HepG2 (cell line): Measurements from ENCODE around the gene HRC. TPM values are rescaled to one million over a fixed set of nuclear protein-coding genes. Genes with fewer than 3 reads are reported as not detected.
"Not testable (repeated sequence)": the region's sequence is repeated elsewhere in the genome, so short reads cannot be mapped to it uniquely, and the experiment has no call there.

Experiments
- ATAC-seq: fragments of 200-7000 bp; cut with Tn5 transposase; 3 replicates; pipeline ENCODE4 v1.9.1; 2020; ENCODE audit warnings: mild to moderate bottlenecking, moderate library complexity
- BruUV-seq: library from RNA; stranded (reverse); fragments of 400-500 nt; replicated peaks from 2 replicates; lab custom pipeline; 2021; lab: Mats Ljungman, UMichigan
- CTCF ChIA-PET: fragments of 300-600 bp; formaldehyde crosslinking; extraction: SDS; loops from one replicate; lab custom pipeline; 2021; ENCODE audit warnings: low total read pairs, inconsistent platforms, low intra/inter-chr PET ratio; lab: Yijun Ruan, JAX
- POLR2A ChIA-PET: fragments of 350-600 bp; sonication (Branson Sonifier 250); formaldehyde crosslinking; loops from one replicate; lab custom pipeline; 2020; ENCODE audit warnings: antibody characterized with exemption, inconsistent platforms; lab: Yijun Ruan, JAX
- DNase-seq: peaks from one replicate; pipeline ENCODE4 v3.0.0-alpha.2; 2015; ENCODE audit warnings: low spot score
- FAIRE-seq: peaks from 3 replicates; lab custom pipeline; 2011; peaks lifted over from hg19 to GRCh38; lab: Jason Lieb, UNC
- H2AFZ ChIP-seq: one replicate; pipeline ENCODE4 v1.6.1; 2011; ENCODE audit warnings: low read length, inconsistent platforms
- H3K27ac ChIP-seq: fragments of 300-600 bp; 3 replicates; pipeline ENCODE4 v1.8.0; 2011; ENCODE audit warnings: mixed run types, mild to moderate bottlenecking, mixed read lengths, low read length, inconsistent platforms; ENCODE audit not compliant: insufficient read depth; ENCODE audit errors: extremely low read length
- H3K27me3 ChIP-seq, 2 experiments: fragments of 200-600 bp in 1 of 2; 2 replicates in 1 of 2; 3 replicates in 1 of 2; pipeline versions ENCODE4 v1.6.0 to v1.8.0; 2011; ENCODE audit warnings: low read length in 2 of 2, mild to moderate bottlenecking in 2 of 2, moderate library complexity in 2 of 2, inconsistent platforms in 1 of 2; ENCODE audit not compliant: insufficient read depth in 2 of 2, control insufficient read depth in 1 of 2
- H3K36me3 ChIP-seq, 2 experiments: fragments of 200-600 bp in 1 of 2; replicated peaks in 1 of 2; 2 replicates in 1 of 2; 3 replicates in 1 of 2; pipeline versions ENCODE4 v1.5.1 to v1.8.0; 2011; ENCODE audit warnings: low read length in 2 of 2, inconsistent platforms in 1 of 2; ENCODE audit not compliant: insufficient read depth in 2 of 2, control insufficient read depth in 1 of 2
- H3K4me1 ChIP-seq: 2 replicates; pipeline ENCODE4 v1.5.1; 2012; ENCODE audit warnings: low read length, inconsistent platforms; ENCODE audit not compliant: insufficient read depth
- H3K4me2 ChIP-seq: 2 replicates; pipeline ENCODE4 v1.6.0; 2011; ENCODE audit warnings: low read depth, low read length, inconsistent platforms
- H3K4me3 ChIP-seq, 3 experiments: fragments of 200-600 bp in 1 of 3; sonication (generic), shearing (Covaris generic) in 1 of 3; replicated peaks in 1 of 3; 2 replicates each; pipeline ENCODE4 v1.5.1; 2011 to 2016; ENCODE audit warnings: low read length in 3 of 3, inconsistent platforms in 2 of 3, low read depth in 2 of 3, mild to moderate bottlenecking in 2 of 3, control low read depth in 1 of 3, mixed read lengths in 1 of 3; ENCODE audit not compliant: insufficient read depth in 1 of 3
- H3K79me2 ChIP-seq: one replicate; pipeline ENCODE4 v1.6.1; 2011; ENCODE audit warnings: low read length, inconsistent platforms; ENCODE audit not compliant: insufficient read depth
- H3K9ac ChIP-seq: 2 replicates; pipeline ENCODE4 v1.6.0; 2011; ENCODE audit warnings: mild to moderate bottlenecking, low read depth, low read length, inconsistent platforms; ENCODE audit not compliant: insufficient read depth
- H3K9me3 ChIP-seq: 2 replicates; pipeline ENCODE4 v1.5.1; 2012; ENCODE audit warnings: mild to moderate bottlenecking, low read length
- H4K20me1 ChIP-seq: 2 replicates; pipeline ENCODE4 v1.6.0; 2011; ENCODE audit warnings: inconsistent platforms, mild to moderate bottlenecking, low read length, moderate library complexity; ENCODE audit not compliant: insufficient read depth
- ATM ChIP-seq: fragments of 450-650 bp; IDR thresholded peaks from 2 replicates; pipeline ENCODE4 v1.7.1; 2017; ENCODE audit warnings: mild to moderate bottlenecking, borderline replicate concordance
- BATF2 ChIP-seq: sonication (generic); formaldehyde crosslinking; IDR thresholded peaks from 2 replicates; pipeline ENCODE4 v1.8.0; 2022; ENCODE audit warnings: mild to moderate bottlenecking, missing genetic modification reagents, moderate library complexity
- FOXA1 ChIP-seq, 2 experiments: fragments of 450-650 bp in 1 of 2; sonication (generic) in 1 of 2; formaldehyde crosslinking in 1 of 2; IDR thresholded peaks; 2 replicates each; pipeline versions ENCODE4 v1.4.0 to v1.6.1; 2016 to 2020; ENCODE audit warnings: missing genetic modification reagents in 1 of 2
- NPAS2 ChIP-seq: sonication (generic); formaldehyde crosslinking; IDR thresholded peaks from 2 replicates; pipeline ENCODE4 v1.8.0; 2022; ENCODE audit warnings: mild to moderate bottlenecking, missing genetic modification reagents, borderline replicate concordance
- PPARG ChIP-seq: conservative IDR thresholded peaks from 2 replicates; pipeline ENCODE4 v1.6.1; 2016; ENCODE audit warnings: missing biosample characterization, missing genetic modification reagents
- WGBS: methylation state at CpG from one replicate; pipeline ENCODE4 v1.1.6; 2017; ENCODE audit warnings: low lambda C conversion rate; 5-methylcytosine and 5-hydroxymethylcytosine counted together
- in situ Hi-C: cut with HindIII; loops from 2 replicates; pipeline ENCODE4 v1.10.0; 2017; ENCODE audit warnings: low pct_unique_long_range_greater_than_20kb; ENCODE audit not compliant: extremely low pct_ligation_motif_present
- intact Hi-C: fragments of 100-400 bp; cut with micrococcal nuclease; formaldehyde crosslinking; loops from one replicate; pipeline ENCODE4 v1.10.0; 2022; ENCODE audit not compliant: unreplicated experiment
- polyA plus RNA-seq, 8 experiments: library from polyadenylated mRNA; depleted of rRNA in 3 of 8; stranded (reverse) in 7 of 8; unstranded in 1 of 8; fragments of >200 nt; fragmentation: Illumina TruSeq in 4 of 8; extraction: Trizol in 4 of 8; gene quantifications; 2 replicates each; pipeline versions ENCODE4 v1.2.1 to v1.2.3, GENCODE V29; 2011 to 2016; ENCODE audit warnings: low read depth in 4 of 8, missing spikeins in 1 of 8, mixed read lengths in 1 of 8; ENCODE audit not compliant: insufficient read depth in 1 of 8
- total RNA-seq, 5 experiments: library from RNA; depleted of rRNA; stranded (reverse); fragments of >200 nt; fragmentation: Illumina TruSeq; extraction: Trizol; gene quantifications; 2 replicates each; pipeline ENCODE4 v1.2.3, GENCODE V29; 2016; ENCODE audit warnings: low read depth in 1 of 5

Gene HRC
- total and polyA plus RNA-seq, 2 of the 13 experiments (the other 11 are each of a cell fraction or from before 2014, with no cell fraction given): 3.6 to 15.4 TPM

DNA sequence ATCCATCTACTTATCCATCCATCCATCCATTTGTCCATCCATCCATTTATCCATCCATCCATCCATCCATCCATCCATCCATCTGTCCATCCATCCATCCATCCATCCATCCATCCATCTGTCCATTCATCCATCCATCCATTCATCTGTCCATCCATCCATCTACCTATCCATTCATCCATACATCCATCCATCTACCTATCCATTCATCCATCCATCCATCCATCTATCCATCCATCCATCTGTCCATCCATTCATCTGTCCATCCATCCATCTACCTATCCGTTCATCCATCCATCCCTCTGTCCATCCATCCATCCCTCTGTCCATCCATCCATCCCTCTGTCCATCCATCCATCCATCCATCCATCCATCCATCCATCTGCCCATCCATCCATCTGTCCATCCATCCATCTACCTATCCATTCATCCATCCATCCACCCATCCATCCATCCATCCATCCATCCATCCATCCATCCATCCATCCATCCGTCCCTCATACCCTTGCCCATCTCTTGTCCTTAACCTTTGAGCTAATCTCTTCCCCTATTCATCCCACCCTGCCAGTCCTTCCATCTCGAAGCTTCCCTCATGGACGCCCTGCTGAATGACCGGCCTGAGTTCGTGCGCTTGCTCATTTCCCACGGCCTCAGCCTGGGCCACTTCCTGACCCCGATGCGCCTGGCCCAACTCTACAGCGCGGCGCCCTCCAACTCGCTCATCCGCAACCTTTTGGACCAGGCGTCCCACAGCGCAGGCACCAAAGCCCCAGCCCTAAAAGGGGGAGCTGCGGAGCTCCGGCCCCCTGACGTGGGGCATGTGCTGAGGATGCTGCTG lies 27.0 kb upstream of the HRC start:
- CTCF ChIA-PET: not testable (repeated sequence)

DNA sequence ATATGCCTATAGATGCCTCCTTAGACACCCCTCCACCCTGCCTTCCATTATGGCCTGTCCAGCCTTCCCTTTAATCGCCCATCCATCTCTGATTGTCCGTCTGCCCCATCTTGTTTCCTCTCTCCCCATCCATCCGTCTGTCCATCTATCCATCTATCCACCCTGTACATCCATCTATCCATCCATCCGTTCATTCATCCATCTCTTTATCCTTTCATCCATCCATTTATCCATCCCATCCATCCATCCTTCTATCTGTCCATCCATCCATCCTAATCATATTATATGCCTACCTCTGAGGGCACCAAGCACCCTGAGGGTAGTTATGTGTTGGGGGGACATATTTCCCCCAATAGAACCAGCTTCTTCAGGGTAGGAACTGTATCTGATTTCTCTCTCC lies 25.5 kb upstream of the HRC start:
- intact Hi-C loops (no loop called here), in situ Hi-C loops (no loop called here)
- DNase-seq: no peak
- Histone ChIP-seq H3K79me2 (no peaks in the 10 kb centered on the region), H3K27me3 (no peaks in the 10 kb centered on the region), H3K27ac (no peak overlapping the region), H3K9me3 (0 out of 2 replicates have a peak, but pooled peaks cover 4% of the 10 kb centered on the region), H2AFZ (no peak overlapping the region), H3K4me2 (no peak overlapping the region), H3K36me3 (no peaks in the 10 kb centered on the region), H3K9ac (no peak overlapping the region), H3K4me1 (peaks cover 6% of the 10 kb centered on the region), H4K20me1 (no peaks in the 10 kb centered on the region), H3K4me3 (no peak overlapping the region)
- CTCF ChIA-PET: no interaction called here
- BruUV-seq: no TSS peak
- ATAC-seq: no peak
- TF ChIP-seq NPAS2 (CRISPR knock-in tag) (no peak), PPARG (CRISPR knock-in tag) (no peak), BATF2 (CRISPR knock-in tag) (no peak), FOXA1 (IDR thresholded peaks at IDR 0.05) (no peak), FOXA1 (CRISPR knock-in tag; IDR thresholded peaks at IDR 0.05) (no peak)
- FAIRE-seq: no peak
- POLR2A ChIA-PET: interaction anchor here (0.6 kb wide), 1 partner anchor 53 kb away, joined by 3 read pairs; no protein-coding TSS in a partner anchor
- WGBS: 77% methylated on average over 4 of the region's 4 CpGs

More for the DNA sequence above, 27.0 kb upstream of the HRC start:
- POLR2A ChIA-PET: interaction anchor here (0.7 kb wide), 1 partner anchor 55 kb away, joined by 3 read pairs; no protein-coding TSS in a partner anchor
- H3K79me2 ChIP-seq, BruUV-seq, H3K9ac ChIP-seq, intact Hi-C loops, H2AFZ ChIP-seq, H3K27ac ChIP-seq, H3K27me3 ChIP-seq, FAIRE-seq, H3K36me3 ChIP-seq, H4K20me1 ChIP-seq, H3K9me3 ChIP-seq, in situ Hi-C loops, H3K4me2 ChIP-seq, DNase-seq, ATAC-seq, H3K4me3 ChIP-seq: not testable (repeated sequence)
- 95% methylated on average over 20 of the region's 20 CpGs for WGBS
- H3K4me1 ChIP-seq: peaks cover 21% of the 10 kb centered on the region
- 0 out of 2 replicates have a peak, but pooled peaks have one; percentile 27 for TF ChIP-seq ATM
